CD8-positive, alpha-beta memory T cell (primary cell): ENCODE results near the gene CELA1. TPM values are rescaled to one million over a fixed set of nuclear protein-coding genes. Genes with fewer than 3 reads are reported as not detected.
"Not testable (repeated sequence)": the region's sequence is repeated elsewhere in the genome, so short reads cannot be mapped to it uniquely, and the experiment has no call there.

ENCODE experiments used
- CTCF ChIA-PET: fragments of 350-600 bp; sonication (Branson Sonifier 250); formaldehyde crosslinking; loops from one replicate; lab custom pipeline; 2021; ENCODE audit warnings: antibody characterized with exemption; lab: Charles Lee
- POLR2A ChIA-PET: fragments of 350-600 bp; sonication (Branson Sonifier 250); formaldehyde crosslinking; loops from one replicate; lab custom pipeline; 2021; ENCODE audit warnings: antibody characterized with exemption; lab: Charles Lee
- DNase-seq, 5 donors: peaks; one replicate each; pipeline versions ENCODE4 v3.0.0 to v3.0.0-alpha.2; 2020 to 2022; ENCODE audit warnings: mixed read lengths in 1 of 5
- H3K27ac ChIP-seq: one replicate; pipeline ENCODE4 v1.7.0; 2013; ENCODE audit warnings: low read depth, mild to moderate bottlenecking, low read length, moderate library complexity
- H3K27me3 ChIP-seq: 2 replicates; pipeline ENCODE4 v1.7.0; 2013; ENCODE audit warnings: low read length, mild to moderate bottlenecking; ENCODE audit not compliant: insufficient read depth, poor library complexity, severe bottlenecking
- H3K36me3 ChIP-seq: 2 replicates; pipeline ENCODE4 v1.7.0; 2013; ENCODE audit warnings: mild to moderate bottlenecking, low read length, moderate library complexity; ENCODE audit not compliant: insufficient read depth
- H3K4me1 ChIP-seq: 2 replicates; pipeline ENCODE4 v1.7.0; 2013; ENCODE audit warnings: mild to moderate bottlenecking, low read length, moderate library complexity; ENCODE audit not compliant: insufficient read depth
- H3K4me3 ChIP-seq: 2 replicates; pipeline ENCODE4 v1.7.0; 2013; ENCODE audit warnings: mild to moderate bottlenecking, low read length
- H3K9me3 ChIP-seq: 2 replicates; pipeline ENCODE4 v1.7.0; 2013; ENCODE audit warnings: mild to moderate bottlenecking, low read length
- H3K27ac Mint-ChIP-seq, 8 donors: one replicate each; pipeline ENCODE4 v1.8.0; 2020 to 2021; ENCODE audit warnings: mixed read lengths in 8 of 8, mild to moderate bottlenecking in 6 of 8, inconsistent platforms in 3 of 8, moderate library complexity in 3 of 8
- H3K27me3 Mint-ChIP-seq, 2 donors: one replicate each; pipeline ENCODE4 v1.8.0; 2020 to 2021; ENCODE audit warnings: mixed read lengths in 2 of 2, mild to moderate bottlenecking in 1 of 2, moderate library complexity in 1 of 2
- H3K36me3 Mint-ChIP-seq, 3 donors: one replicate each; pipeline ENCODE4 v1.8.0; 2020 to 2021; ENCODE audit warnings: mixed read lengths in 3 of 3, inconsistent platforms in 1 of 3, mild to moderate bottlenecking in 1 of 3
- H3K4me1 Mint-ChIP-seq, 3 donors: one replicate each; pipeline ENCODE4 v1.8.0; 2020 to 2021; ENCODE audit warnings: mixed read lengths in 3 of 3, inconsistent platforms in 1 of 3, mild to moderate bottlenecking in 1 of 3
- H3K4me3 Mint-ChIP-seq, 7 donors: one replicate each; pipeline ENCODE4 v1.8.0; 2020 to 2021; ENCODE audit warnings: mixed read lengths in 7 of 7, mild to moderate bottlenecking in 6 of 7, moderate library complexity in 4 of 7, inconsistent platforms in 2 of 7
- H3K9me3 Mint-ChIP-seq, 5 donors: one replicate each; pipeline ENCODE4 v1.8.0; 2020 to 2022; ENCODE audit warnings: mixed read lengths in 5 of 5, mild to moderate bottlenecking in 3 of 5, moderate library complexity in 2 of 5, inconsistent platforms in 1 of 5
- polyA plus RNA-seq: library from polyadenylated mRNA; unstranded; fragments of 300-500 nt; fragmentation: Illumina TruSeq; gene quantifications from one replicate; pipeline ENCODE4 v1.2.3, GENCODE V29; 2021
- total RNA-seq, 2 experiments: library from RNA; stranded (reverse); gene quantifications; one replicate each; pipeline ENCODE4 v1.2.3, GENCODE V29; 2021

CELA1 gene
- total and polyA plus RNA-seq, 3 experiments from 2014 or later: 0.71 TPM; not detected in 2

DNA sequence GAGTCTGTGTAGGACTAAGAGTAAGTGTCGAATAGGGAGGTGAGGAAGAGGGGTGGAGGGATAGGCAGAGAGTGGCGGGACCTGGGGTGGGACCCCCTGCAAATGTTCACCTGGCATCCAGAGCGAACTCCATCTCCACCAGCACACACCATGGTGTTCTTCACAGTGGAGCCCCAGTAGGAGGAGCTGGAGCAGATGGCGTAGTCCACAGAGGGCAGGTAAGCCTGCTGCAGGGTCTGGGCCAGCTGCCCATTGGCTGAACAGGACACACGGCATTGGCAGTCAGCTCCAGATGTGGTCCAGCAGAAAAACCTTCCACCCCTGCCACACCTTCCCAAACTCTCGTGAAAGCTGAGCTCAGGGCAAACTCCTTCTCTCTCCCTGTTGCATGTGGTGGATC is 6.7 kb downstream of the CELA1 start:
- H3K36me3 ChIP-seq: no peaks in the 10 kb centered on the region
- Mint-ChIP-seq H3K4me3 (no peak overlapping the region), H3K4me1 (peaks cover 7 to 11% (median 7%) of the 10 kb centered on the region in 3 donors), H3K27me3 (no peaks in the 10 kb centered on the region), H3K27ac (peak overlapping the region in 1 of 8 donors; percentile 87), H3K9me3 (no peaks in the 10 kb centered on the region), H3K36me3 (no peaks in the 10 kb centered on the region)
- H3K4me3 ChIP-seq: no peak overlapping the region
- no peak for DNase-seq
- ChIA-PET POLR2A (no interaction called here), CTCF (interaction anchor here (1.1 to 5.2 kb wide), 11 partner anchors 8 to 503 kb away, joined by 3 to 67 read pairs (median 17); partner anchors contain the start of genes BIN2, CSRNP2 and SMAGP)
- H3K9me3 ChIP-seq: no peaks in the 10 kb centered on the region
- H3K4me1 ChIP-seq: peaks cover 9% of the 10 kb centered on the region
- no peaks in the 10 kb centered on the region for H3K27me3 ChIP-seq
- no peak overlapping the region for H3K27ac ChIP-seq

DNA sequence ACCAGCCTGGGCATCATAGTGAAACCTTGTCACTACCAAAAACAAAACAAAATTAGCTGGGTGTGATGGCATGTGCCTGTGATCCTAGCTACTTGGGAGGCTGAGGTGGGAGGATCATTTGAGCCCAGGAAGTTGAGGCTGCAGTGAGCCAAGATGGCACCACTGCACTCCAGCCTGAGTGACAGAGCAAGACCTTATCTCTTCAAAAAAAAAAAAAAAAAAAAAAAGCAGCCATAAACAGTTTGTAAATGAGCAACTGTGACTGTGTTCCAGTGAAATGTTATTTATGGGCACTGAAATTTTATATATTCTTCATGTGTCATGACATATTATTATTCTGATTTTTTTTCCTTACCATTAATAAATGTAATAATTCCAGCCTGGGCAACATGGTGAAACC is 9.1 kb downstream of the CELA1 start:
- not testable (repeated sequence) for H3K27ac Mint-ChIP-seq, H3K4me3 Mint-ChIP-seq, H3K9me3 Mint-ChIP-seq, DNase-seq, H3K36me3 Mint-ChIP-seq, H3K27me3 ChIP-seq, H3K4me1 ChIP-seq, H3K27ac ChIP-seq, H3K36me3 ChIP-seq, H3K9me3 ChIP-seq, H3K4me3 ChIP-seq, H3K27me3 Mint-ChIP-seq
- ChIA-PET CTCF (interaction anchor here (0.7 to 1.6 kb wide), 3 partner anchors 11 to 228 kb away, joined by 3 to 4 read pairs (median 4); no protein-coding TSS in a partner anchor), POLR2A (interaction anchor here (0.6 kb wide), 1 partner anchor 175 kb away, joined by 4 read pairs; no protein-coding TSS in a partner anchor)
- H3K4me1 Mint-ChIP-seq: peaks cover 7 to 11% (median 7%) of the 10 kb centered on the region in 3 donors

DNA sequence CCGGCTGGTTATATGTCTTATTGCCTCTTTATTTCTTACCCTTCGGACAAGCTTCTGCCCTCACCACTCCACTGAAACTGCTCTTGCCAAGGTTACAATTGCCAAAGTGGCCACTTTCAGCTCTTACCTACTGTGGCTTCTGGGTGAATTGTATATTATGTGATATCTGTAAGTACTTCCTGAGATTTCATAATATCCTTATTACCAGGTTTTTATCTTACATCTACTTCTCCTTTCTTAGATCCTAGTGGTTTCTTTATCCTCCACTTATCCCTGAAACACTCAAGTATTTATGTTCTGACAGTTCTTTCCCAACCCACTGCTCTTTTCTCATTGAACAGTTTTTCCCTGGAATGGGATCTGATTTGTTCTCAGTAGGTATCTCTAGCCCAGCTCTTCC is 10.5 kb downstream of the CELA1 start:
- Mint-ChIP-seq H3K9me3 (no peaks in the 10 kb centered on the region), H3K27me3 (no peaks in the 10 kb centered on the region), H3K27ac (peak overlapping the region in 2 of 8 donors; percentile 75 to 91), H3K4me1 (peaks cover under 1 to 5% (median 4%) of the 10 kb centered on the region in 3 donors), H3K4me3 (no peak overlapping the region), H3K36me3 (no peaks in the 10 kb centered on the region)
- CTCF ChIA-PET: interaction anchor here (1.0 to 1.2 kb wide), 3 partner anchors 12 to 74 kb away, joined by 3 to 4 read pairs (median 3); partner anchors contain the start of gene BIN2
- Histone ChIP-seq H3K9me3 (no peaks in the 10 kb centered on the region), H3K27ac (no peak overlapping the region), H3K27me3 (no peaks in the 10 kb centered on the region), H3K4me1 (peaks cover 1% of the 10 kb centered on the region), H3K36me3 (no peaks in the 10 kb centered on the region), H3K4me3 (no peak overlapping the region)
- DNase-seq: no peak
- POLR2A ChIA-PET: no interaction called here

DNA sequence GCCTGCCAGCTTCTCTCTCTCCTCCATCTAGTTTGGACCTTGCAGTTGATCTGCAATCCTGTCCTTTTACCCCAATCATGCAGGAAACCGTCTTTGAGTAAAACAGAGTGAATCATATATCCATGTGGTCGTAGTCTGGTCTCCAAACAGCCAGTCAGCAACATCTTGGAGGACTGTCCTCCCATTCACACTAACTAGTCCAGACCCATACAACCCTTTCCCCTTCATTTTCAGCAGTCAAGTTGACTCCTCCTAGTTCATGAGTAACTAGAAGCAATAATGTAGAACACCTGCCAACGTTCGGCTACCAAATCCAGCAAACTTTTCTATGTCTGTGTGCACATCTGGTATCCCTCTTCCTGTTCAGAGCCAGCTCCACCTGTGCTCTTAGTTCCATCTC is 11.7 kb downstream of the CELA1 start:
- CTCF ChIA-PET: no interaction called here
- H3K4me1 Mint-ChIP-seq: peaks cover 7 to 13% (median 11%) of the 10 kb centered on the region in 3 donors
- Histone ChIP-seq H3K27me3 (no peaks in the 10 kb centered on the region), H3K9me3 (no peaks in the 10 kb centered on the region), H3K4me3 (no peak overlapping the region), H3K36me3 (no peaks in the 10 kb centered on the region), H3K27ac (no peak overlapping the region), H3K4me1 (peaks cover 8% of the 10 kb centered on the region)
- H3K36me3 Mint-ChIP-seq: no peaks in the 10 kb centered on the region
- H3K9me3 Mint-ChIP-seq: no peaks in the 10 kb centered on the region
- H3K4me3 Mint-ChIP-seq: no peak overlapping the region
- H3K27me3 Mint-ChIP-seq: no peaks in the 10 kb centered on the region
- peak overlapping the region in 1 of 8 donors; percentile 62 for H3K27ac Mint-ChIP-seq
- no peak for DNase-seq
- POLR2A ChIA-PET: no interaction called here

DNA sequence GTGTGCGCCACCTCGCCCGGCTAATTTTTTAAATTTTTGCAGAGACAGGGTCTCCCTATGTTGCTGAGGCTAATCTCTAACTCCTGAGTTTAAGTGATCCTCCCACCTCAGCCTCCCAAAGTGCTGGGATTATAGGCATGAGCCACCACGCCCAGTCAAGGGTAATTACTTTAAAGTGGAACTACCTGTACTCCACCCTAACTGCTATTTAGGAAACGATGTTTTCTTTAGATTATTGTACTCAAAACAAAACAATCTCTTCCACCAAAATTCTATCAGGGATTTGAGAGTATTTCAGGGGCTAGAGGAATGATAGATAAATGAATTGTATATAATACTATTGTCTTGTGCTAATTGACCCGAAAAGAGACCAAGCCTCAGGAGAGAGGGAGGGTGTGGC is 12.9 kb downstream of the CELA1 start:
- peaks cover 20 to 23% (median 21%) of the 10 kb centered on the region in 3 donors for H3K4me1 Mint-ChIP-seq
- Histone ChIP-seq H3K4me1 (peaks cover 20% of the 10 kb centered on the region), H3K27ac (no peak overlapping the region), H3K9me3 (no peaks in the 10 kb centered on the region), H3K27me3 (no peaks in the 10 kb centered on the region), H3K36me3 (no peaks in the 10 kb centered on the region), H3K4me3 (no peak overlapping the region)
- CTCF ChIA-PET: interaction anchor here (1.6 to 4.0 kb wide), 2 partner anchors 8 to 9 kb away, joined by 4 to 26 read pairs; partner anchors contain the start of gene BIN2
- POLR2A ChIA-PET: no interaction called here
- H3K36me3 Mint-ChIP-seq: no peaks in the 10 kb centered on the region
- peak overlapping the region in 4 of 8 donors; percentile 34 to 89 (median 50) for H3K27ac Mint-ChIP-seq
- H3K9me3 Mint-ChIP-seq: no peaks in the 10 kb centered on the region
- H3K4me3 Mint-ChIP-seq: no peak overlapping the region
- H3K27me3 Mint-ChIP-seq: no peaks in the 10 kb centered on the region
- DNase-seq: no peak

DNA sequence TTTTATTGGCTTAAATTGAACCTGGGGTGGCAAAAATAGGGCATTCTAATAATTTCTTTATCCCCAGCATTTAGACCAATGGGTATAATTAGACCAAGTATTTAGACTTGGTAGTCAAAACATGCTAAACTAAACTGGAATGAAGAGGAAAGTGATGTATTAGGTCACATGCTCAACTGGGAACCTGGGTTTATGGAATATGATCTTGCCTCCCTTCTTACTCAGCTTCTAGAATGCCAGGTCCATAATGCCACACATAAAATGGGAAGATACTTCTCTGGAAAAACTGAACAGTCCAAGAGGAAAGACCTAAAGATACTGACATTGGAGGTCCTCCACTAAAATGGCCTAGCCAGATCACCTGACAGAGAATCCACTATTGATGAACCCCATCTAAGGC is 16.3 kb downstream of the CELA1 start:
- peaks cover 48% of the 10 kb centered on the region for H3K4me1 ChIP-seq
- Mint-ChIP-seq H3K4me3 (peak overlapping the region; percentile 31 to 77 (median 61)), H3K27ac (peak overlapping the region; percentile 41 to 97 (median 84))

DNA sequence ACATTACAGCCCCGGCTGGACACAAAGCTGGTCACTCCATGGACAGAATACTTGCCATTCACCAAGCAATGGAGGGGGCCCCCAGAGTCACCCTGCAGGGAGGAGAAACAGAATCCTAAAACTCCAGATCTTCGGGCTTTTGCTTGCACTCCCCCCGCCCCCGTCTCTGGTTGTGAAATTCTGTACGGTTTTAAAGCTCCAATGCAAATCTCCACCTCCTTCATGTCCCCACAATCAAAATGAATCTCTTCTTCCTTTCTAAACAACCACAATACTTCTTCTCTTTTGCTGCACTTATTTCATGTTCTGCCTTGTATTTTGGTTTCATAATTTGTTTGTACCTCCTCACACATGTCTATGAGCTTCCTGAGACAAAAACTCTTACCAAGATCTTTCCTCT is 16.7 kb downstream of the CELA1 start:
- Mint-ChIP-seq H3K9me3 (no peaks in the 10 kb centered on the region), H3K27me3 (no peaks in the 10 kb centered on the region), H3K4me3 (peak overlapping the region; percentile 31 to 77 (median 61)), H3K4me1 (peaks cover 51 to 59% (median 55%) of the 10 kb centered on the region in 3 donors), H3K27ac (peak overlapping the region; percentile 41 to 97 (median 84)), H3K36me3 (no peaks in the 10 kb centered on the region)
- no peaks in the 10 kb centered on the region for H3K9me3 ChIP-seq
- no peaks in the 10 kb centered on the region for H3K27me3 ChIP-seq
- H3K4me1 ChIP-seq: peaks cover 48% of the 10 kb centered on the region
- no peaks in the 10 kb centered on the region for H3K36me3 ChIP-seq
- peak overlapping the region; percentile 66 for H3K4me3 ChIP-seq
- POLR2A ChIA-PET: interaction anchor here (0.6 to 1.3 kb wide), 10 partner anchors 9 to 566 kb away, joined by 3 to 12 read pairs (median 4); partner anchors contain the start of genes ATF1, DAZAP2 and POU6F1
- peak overlapping the region; percentile 41 for H3K27ac ChIP-seq
- peak in 1 of 5 donors; percentile 40 for DNase-seq
- CTCF ChIA-PET: interaction anchor here (1.0 to 4.0 kb wide), 3 partner anchors 12 to 60 kb away, joined by 3 to 26 read pairs (median 3); no protein-coding TSS in a partner anchor

More for the DNA sequence above, 16.3 kb downstream of the CELA1 start:
- ChIA-PET POLR2A (interaction anchor here (0.6 to 1.3 kb wide), 8 partner anchors 10 to 566 kb away, joined by 3 to 12 read pairs (median 4); partner anchors contain the start of genes ATF1 and DAZAP2), CTCF (interaction anchor here (1.0 to 4.0 kb wide), 3 partner anchors 11 to 61 kb away, joined by 3 to 26 read pairs (median 3); no protein-coding TSS in a partner anchor)
- Mint-ChIP-seq H3K4me1 (peaks cover 47 to 55% (median 51%) of the 10 kb centered on the region in 3 donors), H3K9me3 (no peaks in the 10 kb centered on the region), H3K36me3 (no peaks in the 10 kb centered on the region), H3K27me3 (no peaks in the 10 kb centered on the region)
- no peaks in the 10 kb centered on the region for H3K27me3 ChIP-seq
- H3K9me3 ChIP-seq: no peaks in the 10 kb centered on the region
- DNase-seq: no peak
- H3K4me3 ChIP-seq: peak overlapping the region; percentile 66
- no peaks in the 10 kb centered on the region for H3K36me3 ChIP-seq
- H3K27ac ChIP-seq: no peak overlapping the region

DNA sequence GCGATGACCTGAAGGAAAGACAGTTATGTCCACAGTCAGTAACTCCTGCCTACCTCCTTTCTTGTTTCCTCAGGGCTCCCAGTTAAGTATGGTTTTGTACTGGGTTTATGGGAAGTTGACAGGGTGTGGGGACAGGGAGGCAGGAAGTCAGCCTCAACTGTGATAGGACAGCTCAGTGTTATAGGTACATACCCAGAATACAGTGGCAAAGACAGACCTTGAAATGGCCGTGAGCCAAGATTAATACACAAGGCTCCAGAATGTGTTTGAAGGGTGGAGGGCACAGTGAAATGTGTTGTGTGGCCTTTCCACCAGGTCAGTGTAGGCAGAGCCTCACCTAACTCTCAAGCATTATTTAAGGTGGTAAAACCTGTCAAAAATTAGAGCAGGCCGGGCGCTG is 17.9 kb downstream of the CELA1 start:
- H3K4me3 ChIP-seq: peak overlapping the region; percentile 2

More for the DNA sequence above, 17.9 kb downstream of the CELA1 start:
- no peaks in the 10 kb centered on the region for H3K27me3 ChIP-seq
- no peaks in the 10 kb centered on the region for H3K27me3 Mint-ChIP-seq
- peak overlapping the region; percentile 38 to 88 (median 71) for H3K27ac Mint-ChIP-seq
- H3K27ac ChIP-seq: no peak overlapping the region
- ChIA-PET CTCF (no interaction called here), POLR2A (no interaction called here)
- H3K4me1 ChIP-seq: peaks cover 53% of the 10 kb centered on the region
- H3K36me3 Mint-ChIP-seq: peaks cover 0 to 3% (median 0%) of the 10 kb centered on the region in 3 donors
- no peaks in the 10 kb centered on the region for H3K9me3 Mint-ChIP-seq
- H3K36me3 ChIP-seq: no peaks in the 10 kb centered on the region
- peak overlapping the region in 5 of 7 donors; percentile 11 to 63 (median 52) for H3K4me3 Mint-ChIP-seq
- H3K9me3 ChIP-seq: no peaks in the 10 kb centered on the region
- no peak for DNase-seq
- peaks cover 55 to 67% (median 63%) of the 10 kb centered on the region in 3 donors for H3K4me1 Mint-ChIP-seq
